Urinary bladder (tissue), 4 donors: ENCODE results near the gene CAMK2B. TPM values are rescaled to one million over a fixed set of nuclear protein-coding genes. Genes with fewer than 3 reads are reported as not detected.

Source experiments
- DNase-seq: peaks from one replicate; pipeline ENCODE4 v3.0.0-alpha.2; 2015; ENCODE audit errors: extremely low spot score
- H3K27ac ChIP-seq: one replicate; pipeline ENCODE4 v1.5.1; 2013; ENCODE audit warnings: low read depth, mild to moderate bottlenecking, moderate library complexity
- H3K36me3 ChIP-seq: one replicate; pipeline ENCODE4 v1.6.1; 2013; ENCODE audit warnings: mild to moderate bottlenecking, moderate library complexity; ENCODE audit not compliant: insufficient read depth
- H3K4me1 ChIP-seq: one replicate; pipeline ENCODE4 v1.6.1; 2013; ENCODE audit warnings: mild to moderate bottlenecking, moderate library complexity; ENCODE audit not compliant: insufficient read depth
- H3K4me3 ChIP-seq: one replicate; pipeline ENCODE4 v1.5.1; 2013; ENCODE audit warnings: low read depth, low read length
- WGBS: extraction: QIAGEN DNeasy Blood & Tissue Kit; methylation state at CpG from one replicate; pipeline ENCODE4 v1.1.7; 2013; 5-methylcytosine and 5-hydroxymethylcytosine counted together
- polyA plus RNA-seq: library from polyadenylated mRNA; stranded (reverse); fragments of 200-250 nt; gene quantifications from one replicate; pipeline ENCODE4 v1.2.3, GENCODE V29; 2013
- total RNA-seq: library from RNA; depleted of rRNA; stranded (reverse); fragments of >200 nt; gene quantifications from one replicate; pipeline ENCODE4 v1.2.3, GENCODE V29; 2014
- donor health status: healthy with polysubstance abuse.
- donor health status: healthy.

CAMK2B gene
- total and polyA plus RNA-seq, 2 donors = 0.32 to 1.5 TPM

DNA sequence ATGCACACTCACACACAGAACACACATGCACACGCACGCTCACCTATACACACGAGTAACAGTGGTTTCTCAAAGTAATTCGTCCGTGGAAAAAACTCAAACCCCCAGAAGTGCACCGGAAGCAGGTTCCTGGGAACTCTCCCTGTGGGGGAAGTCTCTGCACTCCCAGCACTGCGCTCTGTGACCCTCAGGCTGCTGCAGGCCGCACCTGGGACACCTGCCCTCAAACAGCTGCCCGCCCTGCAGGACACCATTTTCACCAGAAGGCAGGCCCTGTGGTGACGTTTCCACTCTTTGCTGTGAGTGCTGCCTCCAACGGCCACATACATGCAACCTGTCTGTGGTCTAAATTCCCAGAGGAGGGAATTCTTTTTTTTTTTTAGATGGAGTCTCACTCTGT lies 103.3 kb downstream of the CAMK2B start:
- 78% methylated on average over 11 of the region's 11 CpGs for WGBS
- Histone ChIP-seq H3K36me3 (no peaks in the 10 kb centered on the region), H3K4me1 (no peaks in the 10 kb centered on the region), H3K27ac (no peak overlapping the region), H3K4me3 (no peak overlapping the region)
- DNase-seq = no peak

GRCh38 chr7:44221231-44221791 lies 104.1 kb downstream of the CAMK2B start:
- Histone ChIP-seq H3K4me3 (no peak overlapping the region), H3K36me3 (no peaks in the 10 kb centered on the region), H3K4me1 (no peaks in the 10 kb centered on the region), H3K27ac (no peak overlapping the region)
- no peak for DNase-seq
- 47% methylated on average over 30 of the region's 30 CpGs for WGBS

- no peak for DNase-seq
- WGBS = 91% methylated on average over 24 of the region's 24 CpGs
- H3K36me3 ChIP-seq = no peaks in the 10 kb centered on the region
- H3K27ac ChIP-seq = no peak overlapping the region
- H3K4me3 ChIP-seq = no peak overlapping the region
- no peaks in the 10 kb centered on the region for H3K4me1 ChIP-seq
Measured at GRCh38 chr7:44220358-44221112, 104.9 kb downstream of the CAMK2B start.

GRCh38 chr7:44220046-44220357 lies 105.4 kb downstream of the CAMK2B start:
- no peaks in the 10 kb centered on the region for H3K4me1 ChIP-seq
- no peak for DNase-seq
- H3K4me3 ChIP-seq = no peak overlapping the region
- H3K36me3 ChIP-seq = no peaks in the 10 kb centered on the region
- H3K27ac ChIP-seq = no peak overlapping the region
- WGBS = 90% methylated on average over 26 of the region's 26 CpGs

DNA sequence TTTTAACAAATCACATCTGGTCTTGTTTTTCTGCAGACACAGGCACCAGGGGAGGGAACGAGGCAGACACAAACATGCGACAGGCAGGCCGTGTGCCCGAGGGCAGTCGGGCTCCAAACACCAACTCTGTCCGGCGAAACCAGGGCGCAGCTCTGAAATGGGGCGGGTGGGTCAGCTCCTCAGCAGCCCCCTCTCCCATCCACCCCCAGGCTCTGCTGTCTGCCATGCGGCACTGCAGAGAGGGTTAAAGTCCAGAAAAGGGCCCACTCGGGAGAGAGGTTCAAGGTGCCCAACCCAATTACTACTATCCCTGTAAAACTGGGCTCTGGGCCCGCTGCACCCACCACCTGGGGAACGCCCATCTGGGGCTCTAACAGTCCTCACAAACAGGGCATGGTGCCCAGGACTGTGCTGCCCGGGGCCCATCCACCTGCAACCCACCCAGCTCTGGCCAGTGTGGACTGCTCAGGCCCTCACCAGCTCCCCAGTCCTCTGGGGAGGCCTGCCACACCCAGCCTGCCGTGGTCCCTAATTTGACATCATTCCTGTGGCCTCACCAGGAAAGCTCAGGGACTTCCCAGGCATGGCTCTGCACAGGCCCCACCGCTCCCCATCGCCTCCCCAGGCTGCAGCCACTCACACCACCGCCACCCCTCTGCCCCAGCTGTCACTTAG lies 105.9 kb downstream of the CAMK2B start:
- Histone ChIP-seq H3K27ac (no peak overlapping the region), H3K36me3 (no peaks in the 10 kb centered on the region), H3K4me3 (no peak overlapping the region), H3K4me1 (no peaks in the 10 kb centered on the region)
- DNase-seq = no peak
- 94% methylated on average over 18 of the region's 18 CpGs for WGBS

DNA sequence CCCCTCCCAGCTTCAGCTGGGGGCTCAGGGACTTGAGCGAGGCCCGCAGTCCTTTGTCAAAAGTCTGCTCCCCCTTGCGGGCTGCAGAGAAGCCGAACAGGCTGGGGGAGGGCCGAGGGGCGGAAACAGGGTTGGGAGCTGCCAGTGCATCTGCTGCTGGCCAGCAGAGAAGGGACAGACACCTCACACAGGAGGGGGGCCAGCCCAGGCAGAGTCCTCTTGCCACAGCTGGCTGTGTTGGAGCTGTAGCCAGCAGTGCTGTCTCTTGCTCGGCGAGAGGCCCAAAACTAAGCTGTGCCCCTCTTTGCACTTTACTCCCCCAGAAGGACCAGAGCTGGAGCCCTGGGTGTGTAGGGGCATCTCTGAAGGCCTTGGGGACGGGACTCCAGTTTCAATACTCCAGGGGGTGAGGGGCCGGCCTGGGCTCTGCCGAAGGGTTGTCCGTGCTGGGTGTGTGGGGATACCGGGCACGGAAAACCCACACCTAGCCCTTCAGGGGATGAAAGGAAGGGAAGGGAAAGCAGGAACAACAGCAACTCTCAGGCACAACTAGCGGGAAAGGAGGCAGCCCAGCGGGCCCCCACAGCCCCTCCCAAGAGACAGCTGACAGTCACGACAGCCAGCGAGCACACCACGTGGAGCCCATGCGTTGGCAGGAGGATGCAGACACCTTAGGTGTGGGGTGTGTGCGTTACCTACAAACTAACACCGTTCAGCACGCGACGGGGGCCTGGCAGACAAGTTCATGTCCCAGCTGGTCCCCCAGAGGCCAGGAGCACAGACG lies 106.8 kb downstream of the CAMK2B start:
- H3K4me3 ChIP-seq = no peak overlapping the region
- DNase-seq = no peak
- no peaks in the 10 kb centered on the region for H3K4me1 ChIP-seq
- H3K36me3 ChIP-seq = no peaks in the 10 kb centered on the region
- no peak overlapping the region for H3K27ac ChIP-seq
- 67% methylated on average over 26 of the region's 26 CpGs for WGBS

- DNase-seq = no peak
- WGBS = 72% methylated on average over 17 of the region's 17 CpGs
- no peaks in the 10 kb centered on the region for H3K36me3 ChIP-seq
- H3K27ac ChIP-seq = no peak overlapping the region
- no peaks in the 10 kb centered on the region for H3K4me1 ChIP-seq
- H3K4me3 ChIP-seq = no peak overlapping the region
Measured at GRCh38 chr7:44217852-44218402, 107.5 kb downstream of the CAMK2B start.

- 79% methylated on average over 19 of the region's 19 CpGs for WGBS
- no peak overlapping the region for H3K27ac ChIP-seq
- DNase-seq = no peak
- H3K4me1 ChIP-seq = no peaks in the 10 kb centered on the region
- H3K4me3 ChIP-seq = no peak overlapping the region
- H3K36me3 ChIP-seq = no peaks in the 10 kb centered on the region
Measured at GRCh38 chr7:44217223-44217714, 108.1 kb downstream of the CAMK2B start.

GRCh38 chr7:44216521-44217222 lies 108.7 kb downstream of the CAMK2B start:
- 76% methylated on average over 13 of the region's 13 CpGs for WGBS
- Histone ChIP-seq H3K27ac (no peak overlapping the region), H3K4me3 (no peak overlapping the region), H3K36me3 (no peaks in the 10 kb centered on the region), H3K4me1 (no peaks in the 10 kb centered on the region)
- no peak for DNase-seq

DNA sequence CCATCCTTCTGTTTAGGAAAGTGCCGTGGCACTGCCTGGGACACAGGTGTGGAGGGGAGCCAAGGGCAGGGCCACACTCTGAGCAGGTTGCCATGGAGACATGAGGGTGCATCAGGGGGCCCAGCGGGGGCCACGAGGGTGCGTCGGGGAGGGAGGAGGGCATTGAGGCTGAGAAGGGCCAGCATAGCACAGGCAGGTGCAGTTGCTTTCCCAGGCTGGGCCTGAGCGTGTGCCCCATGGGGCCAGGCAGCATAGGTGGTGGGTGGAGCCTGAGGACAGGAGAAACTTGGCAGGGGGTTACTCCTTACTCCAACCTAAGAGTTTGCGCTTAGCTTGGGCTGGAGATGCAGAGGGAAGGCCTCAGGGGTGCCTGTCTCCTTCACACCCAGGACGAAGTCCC lies 109.4 kb downstream of the CAMK2B start:
- Histone ChIP-seq H3K36me3 (no peaks in the 10 kb centered on the region), H3K4me1 (no peaks in the 10 kb centered on the region), H3K4me3 (no peak overlapping the region), H3K27ac (no peak overlapping the region)
- DNase-seq = no peak
- 71% methylated on average over 8 of the region's 8 CpGs for WGBS

DNA sequence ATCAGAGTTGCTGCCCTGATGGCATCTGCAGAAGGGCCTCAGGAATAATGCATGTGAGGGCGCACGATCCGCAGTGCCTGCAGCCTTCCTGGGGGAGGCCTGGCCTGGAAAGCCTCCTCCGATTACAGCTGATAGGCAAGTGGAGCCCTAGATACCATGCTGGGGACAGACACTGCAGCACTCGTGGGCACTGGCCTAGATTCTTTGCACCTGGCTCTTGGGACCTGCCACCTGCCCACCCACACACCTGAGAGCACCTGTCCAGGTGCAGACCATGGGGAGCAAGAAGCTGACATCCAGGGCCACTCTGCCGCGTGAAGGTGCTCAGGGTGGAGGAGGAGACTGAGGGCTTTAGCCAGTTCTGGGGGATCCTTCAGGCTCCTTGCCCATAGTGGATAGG lies 109.9 kb downstream of the CAMK2B start:
- Histone ChIP-seq H3K4me1 (no peaks in the 10 kb centered on the region), H3K4me3 (no peak overlapping the region), H3K27ac (no peak overlapping the region), H3K36me3 (no peaks in the 10 kb centered on the region)
- 89% methylated on average over 7 of the region's 7 CpGs for WGBS
- no peak for DNase-seq

DNA sequence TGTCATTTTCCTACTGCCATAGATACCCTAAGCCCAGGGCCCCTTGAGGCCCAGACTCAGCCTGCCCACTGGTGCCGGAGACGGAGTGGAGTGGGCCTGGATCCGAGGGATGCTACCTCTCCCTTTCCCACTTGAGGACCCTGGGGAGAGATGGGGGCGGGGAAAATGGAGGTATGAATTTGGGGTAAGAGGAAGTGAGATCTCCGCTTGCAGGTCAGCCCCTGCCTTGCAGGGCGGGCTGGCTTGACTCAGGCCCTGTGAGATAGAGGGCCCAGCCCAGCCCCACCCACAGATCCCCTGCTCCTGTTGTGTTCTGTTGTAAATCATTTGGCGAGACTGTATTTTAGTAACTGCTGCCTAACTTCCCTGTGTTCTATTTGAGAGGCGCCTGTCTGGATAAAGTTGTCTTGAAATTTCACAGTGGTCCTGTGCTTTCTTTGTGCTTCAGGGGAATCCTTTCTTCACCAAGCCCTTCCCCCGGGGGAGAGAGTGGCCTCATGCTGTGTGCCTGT lies 111.5 kb downstream of the CAMK2B start:
- Histone ChIP-seq H3K36me3 (peaks cover 2% of the 10 kb centered on the region), H3K4me3 (no peak overlapping the region), H3K4me1 (no peaks in the 10 kb centered on the region), H3K27ac (no peak overlapping the region)
- 77% methylated on average over 9 of the region's 9 CpGs for WGBS
- no peak for DNase-seq
